T47D (cell line): Measurements from ENCODE around the gene RASAL1.

ENCODE experiments used
- DNase-seq, 2 experiments: peaks; one replicate each; pipeline versions ENCODE4 v3.0.0 to v3.0.0-alpha.2; 2011 to 2012; ENCODE audit warnings: low read depth in 1 of 2, low spot score in 1 of 2
- JUND ChIP-seq: IDR thresholded peaks from 2 replicates; pipeline ENCODE4 v1.6.1; 2012; ENCODE audit warnings: low read depth
- in situ Hi-C: cut with HindIII; loops from 2 replicates; pipeline ENCODE4 v1.10.0; 2016; ENCODE audit warnings: low sequenced_read_pairs, low pct_unique_long_range_greater_than_20kb

Gene RASAL1

DNA sequence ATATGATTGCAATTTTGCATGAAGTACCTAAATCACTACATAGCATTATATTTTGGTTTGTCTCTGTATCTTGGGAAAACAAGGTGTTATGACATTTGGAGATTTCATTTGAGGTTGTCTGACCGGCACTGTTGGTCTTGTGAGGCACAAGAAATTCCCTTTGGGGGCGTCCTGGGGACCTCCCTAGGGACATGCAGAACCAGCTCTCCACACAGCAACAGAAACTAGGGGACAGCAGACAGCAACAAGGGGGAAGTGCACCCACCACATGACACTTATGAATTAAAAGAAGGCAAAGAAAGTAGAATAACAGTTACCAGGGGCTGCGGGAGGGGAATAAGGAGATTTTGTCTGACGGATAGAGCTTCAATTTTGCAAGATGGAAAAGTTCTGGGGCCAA is 35.4 kb upstream of the RASAL1 start:
- in situ Hi-C loops: no loop called here
- no peak for TF ChIP-seq JUND

DNA sequence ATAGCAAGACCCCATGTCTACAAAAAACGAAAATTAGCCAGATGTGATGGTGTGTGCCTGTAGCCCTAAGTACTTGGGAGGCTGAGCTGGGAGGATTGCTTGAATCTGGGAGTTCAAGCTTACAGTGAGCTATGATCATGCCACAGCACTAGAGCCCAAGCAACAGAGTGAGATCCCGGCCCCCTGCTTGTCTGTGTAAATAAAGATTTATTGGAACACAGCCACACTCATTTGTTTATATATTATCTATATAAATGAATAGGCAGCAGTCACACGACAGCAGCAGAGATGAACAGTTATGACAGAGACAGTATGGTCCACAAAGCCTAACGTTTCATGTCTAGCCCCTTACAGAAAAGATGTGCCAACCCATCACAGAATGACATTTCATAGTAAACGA is 34.9 kb upstream of the RASAL1 start:
- no peak for DNase-seq
- in situ Hi-C loops: no loop called here
- TF ChIP-seq JUND: no peak

More for the DNA sequence above, 35.4 kb upstream of the RASAL1 start:
- no peak for DNase-seq

DNA sequence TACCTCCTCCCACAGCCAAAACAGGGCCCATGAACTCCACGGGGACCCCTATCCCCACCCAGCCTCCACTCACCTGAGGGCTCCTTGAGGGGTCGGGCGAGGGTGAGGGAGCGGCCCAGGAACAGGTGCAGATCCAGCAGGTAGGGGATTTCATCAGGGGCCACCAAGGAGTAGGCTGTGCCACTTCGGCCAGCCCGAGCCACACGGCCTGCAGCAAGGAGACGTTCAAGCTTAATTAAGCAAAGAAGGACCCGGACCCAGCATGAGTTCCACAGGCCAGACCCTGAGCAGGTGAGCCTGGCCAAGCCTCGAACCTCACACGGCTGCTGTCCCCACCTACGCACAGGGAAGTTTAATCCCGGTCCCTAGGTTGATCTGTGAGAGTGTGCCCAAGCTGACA is 34.1 kb upstream of the RASAL1 start:
- no peak for DNase-seq
- in situ Hi-C loops: no loop called here
- no peak for TF ChIP-seq JUND

DNA sequence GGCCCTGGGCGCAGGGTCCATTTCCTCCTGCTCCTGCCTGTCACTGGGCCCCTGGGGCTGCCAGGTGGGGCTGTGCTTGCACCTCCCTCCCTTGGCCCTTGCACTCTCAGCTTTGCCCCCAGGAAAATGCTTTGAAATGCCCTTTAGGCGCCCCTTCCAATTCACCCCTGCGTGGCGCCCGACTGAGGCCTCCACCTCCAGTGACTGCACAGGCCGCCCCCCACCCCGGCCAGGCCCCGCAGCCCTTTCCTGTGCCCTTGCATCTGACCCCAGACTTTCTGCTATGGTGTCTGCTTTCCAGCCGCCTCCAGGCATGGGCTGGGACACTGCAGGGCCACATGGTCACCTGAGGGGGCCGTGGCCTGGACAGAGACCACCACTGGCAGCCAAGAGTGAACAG is 32.3 kb upstream of the RASAL1 start:
- no peak for DNase-seq
- in situ Hi-C loops: no loop called here
- TF ChIP-seq JUND: no peak

DNA sequence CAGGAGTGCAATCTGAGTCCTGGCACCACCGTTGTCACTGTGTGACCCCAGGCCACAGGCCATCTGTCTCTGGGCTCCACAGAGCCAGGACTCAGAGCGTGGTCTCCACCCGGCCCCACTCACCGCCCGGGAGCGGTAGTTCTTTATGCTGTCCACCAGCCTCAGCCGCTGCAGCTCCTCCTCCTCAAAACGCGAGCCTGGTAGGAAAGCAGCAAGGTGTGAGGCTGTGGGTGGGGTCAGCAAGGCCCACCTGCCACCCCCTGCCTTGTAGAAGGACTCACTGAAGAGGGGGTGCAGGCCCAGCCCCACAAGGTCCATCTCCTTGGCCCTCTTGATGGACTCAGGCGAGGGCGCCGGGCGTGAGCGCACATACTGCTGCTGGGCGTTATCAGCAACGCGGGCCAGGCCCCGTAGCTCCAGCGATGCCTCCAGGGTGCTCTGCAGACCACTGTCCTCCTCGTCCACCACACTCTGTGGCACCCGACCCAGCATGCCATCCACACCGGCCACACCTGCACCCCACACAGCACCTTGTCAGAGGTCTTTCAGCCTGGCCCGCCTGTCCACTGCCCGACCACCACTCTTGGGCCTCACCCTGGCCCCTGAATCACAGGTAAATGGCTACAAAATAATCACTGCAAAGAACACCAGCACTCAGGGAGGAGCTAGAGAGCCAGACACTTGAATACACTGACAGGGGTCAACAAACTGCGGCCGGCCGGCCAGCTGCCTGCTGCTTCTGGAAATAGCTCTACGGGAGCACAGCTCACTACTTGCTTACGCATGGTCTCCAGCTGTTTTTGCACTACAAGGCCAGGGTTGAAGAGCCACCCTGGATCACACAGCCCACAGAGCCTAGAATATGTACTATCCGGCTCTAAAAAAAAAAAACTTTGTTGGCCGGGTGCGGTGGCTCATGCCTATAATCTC is 30.2 kb upstream of the RASAL1 start:
- in situ Hi-C loops: no loop called here

DNA sequence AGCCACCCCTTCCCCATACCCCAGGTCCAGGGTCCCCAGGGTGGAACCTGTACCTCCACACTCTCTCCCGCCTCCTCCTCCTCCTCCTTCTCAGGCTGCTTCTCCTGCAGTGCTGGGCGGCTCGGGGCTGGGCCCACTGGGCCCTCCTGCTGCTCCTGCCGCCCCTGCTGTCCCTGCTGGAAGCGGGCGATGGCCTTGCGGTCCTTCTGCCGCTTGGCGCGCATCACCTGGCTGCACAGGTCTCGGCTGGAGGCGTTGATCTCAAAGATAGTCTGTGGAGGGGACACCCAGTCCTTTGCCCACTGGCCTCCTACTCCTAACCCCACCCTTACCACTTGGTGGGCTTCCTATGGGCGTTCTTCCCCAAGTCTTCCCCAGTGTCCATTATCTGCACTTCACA is 28.5 kb upstream of the RASAL1 start:
- in situ Hi-C loops: no loop called here
- DNase-seq: no peak

More for the DNA sequence above, 30.2 kb upstream of the RASAL1 start:
- no peak for TF ChIP-seq JUND
- DNase-seq: no peak

DNA sequence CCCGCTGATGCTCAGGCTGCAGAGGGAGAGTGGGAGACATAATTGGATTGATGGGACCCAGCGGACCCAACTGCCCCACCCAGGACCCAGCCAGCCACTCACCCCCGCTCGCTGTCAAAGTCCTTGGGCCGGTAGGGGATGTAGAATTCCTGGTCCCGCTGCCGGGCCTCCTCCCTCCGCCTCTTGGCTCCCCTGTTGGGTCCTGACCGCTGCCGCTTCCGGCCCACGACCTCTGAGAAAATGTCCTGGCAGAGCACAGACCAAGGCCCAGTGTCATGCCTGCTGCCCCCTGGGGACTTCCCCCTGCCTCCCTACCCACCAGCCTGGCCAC is 27.4 kb upstream of the RASAL1 start:
- in situ Hi-C loops: no loop called here
- TF ChIP-seq JUND: no peak
- no peak for DNase-seq

More for the DNA sequence above, 28.5 kb upstream of the RASAL1 start:
- no peak for TF ChIP-seq JUND

DNA sequence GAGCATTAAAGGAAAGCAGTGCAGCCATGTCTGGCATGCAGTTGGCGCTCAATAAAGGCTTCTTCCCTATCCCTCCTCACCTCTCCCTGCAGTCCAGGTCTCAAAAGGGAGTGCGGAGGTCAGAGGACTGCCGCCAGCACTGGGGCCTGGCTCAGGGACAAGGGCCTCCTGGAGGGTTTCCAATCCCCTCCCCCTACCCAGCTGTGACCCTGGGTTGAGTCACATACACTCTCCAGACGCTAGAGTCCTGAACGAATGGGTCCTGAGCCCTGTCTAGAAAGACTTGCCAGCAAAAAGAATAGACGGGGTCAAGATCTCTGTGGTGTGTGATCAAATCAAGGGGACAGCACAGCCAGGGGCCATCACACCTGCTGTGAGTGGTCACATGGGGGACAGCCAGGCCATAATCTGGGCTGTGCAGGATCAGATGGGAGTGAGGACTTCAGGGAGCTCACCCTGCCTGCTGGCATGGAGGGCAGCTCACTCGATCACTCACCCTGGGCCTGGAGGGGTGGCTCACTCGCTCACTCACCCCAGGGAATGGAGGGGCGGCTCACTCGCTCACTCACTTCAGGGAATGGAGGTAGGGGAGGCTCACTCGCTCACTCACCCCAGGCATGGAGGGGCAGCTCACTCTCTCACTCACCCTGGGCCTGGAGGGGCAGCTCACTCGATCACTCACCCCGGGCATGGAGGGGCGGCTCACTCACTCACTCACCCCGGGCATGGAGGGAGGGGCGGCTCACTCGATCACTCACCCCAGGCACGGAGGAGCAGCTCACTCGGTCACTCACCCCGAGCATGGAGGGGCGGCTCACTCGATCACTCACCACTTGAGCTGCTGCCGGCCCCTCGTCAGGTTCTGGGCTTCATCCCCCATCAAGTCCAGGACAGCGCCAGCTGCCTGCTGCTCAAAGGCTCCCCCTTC is 26.8 kb upstream of the RASAL1 start:
- in situ Hi-C loops: no loop called here
- DNase-seq: no peak
- TF ChIP-seq JUND: no peak

DNA sequence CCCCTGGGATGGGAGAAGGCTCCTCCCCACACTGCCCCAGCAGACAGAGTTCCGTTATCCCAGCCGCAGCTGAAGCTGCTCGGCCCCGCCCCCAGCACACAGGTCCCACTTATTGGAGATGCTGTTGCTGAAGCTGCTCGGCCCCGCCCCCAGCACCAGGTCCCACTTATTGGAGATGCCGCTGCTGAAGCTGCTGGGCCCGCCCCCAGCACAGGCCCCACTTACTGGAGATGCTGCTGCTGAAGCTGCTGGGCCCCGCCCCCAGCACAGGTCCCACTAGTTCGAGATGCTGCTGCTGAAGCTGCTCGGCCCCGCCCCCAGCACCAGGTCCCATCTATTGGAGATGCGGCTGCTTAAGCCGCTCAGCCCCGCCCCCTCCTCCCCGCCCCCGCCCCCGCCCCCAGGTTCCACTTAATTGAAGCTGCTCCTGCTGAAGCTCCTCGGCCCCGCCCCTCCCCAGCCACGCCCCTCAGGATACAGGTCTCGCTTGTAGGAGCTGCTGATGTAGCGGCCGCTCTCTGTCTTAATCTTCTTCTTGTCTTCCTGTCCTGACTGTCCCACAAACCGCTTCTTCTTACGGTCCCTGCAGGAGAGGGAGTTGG is 26.0 kb upstream of the RASAL1 start:
- TF ChIP-seq JUND: no peak
- in situ Hi-C loops: no loop called here
- DNase-seq: peak; percentile 94 to 96

DNA sequence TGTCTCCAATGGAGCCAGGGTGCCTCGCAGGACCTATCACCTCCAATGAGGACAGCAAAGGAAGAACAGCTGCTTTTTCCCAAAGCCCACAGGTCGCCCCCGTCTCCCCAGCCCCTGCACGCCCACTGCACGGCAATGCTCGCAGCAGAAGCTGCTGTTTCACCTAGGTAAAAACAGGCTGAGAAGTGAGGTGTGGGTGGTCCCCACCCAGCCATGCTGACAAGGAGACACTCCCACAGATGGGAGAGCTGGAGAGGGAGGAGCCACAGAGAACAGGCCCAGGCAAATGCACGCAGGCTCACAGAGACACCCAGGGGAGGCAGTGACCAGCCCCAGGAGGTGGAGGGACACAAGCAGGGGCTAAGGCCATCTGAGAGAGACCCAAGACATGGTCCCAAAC is 24.4 kb upstream of the RASAL1 start:
- TF ChIP-seq JUND: no peak
- in situ Hi-C loops: no loop called here
- DNase-seq: no peak

DNA sequence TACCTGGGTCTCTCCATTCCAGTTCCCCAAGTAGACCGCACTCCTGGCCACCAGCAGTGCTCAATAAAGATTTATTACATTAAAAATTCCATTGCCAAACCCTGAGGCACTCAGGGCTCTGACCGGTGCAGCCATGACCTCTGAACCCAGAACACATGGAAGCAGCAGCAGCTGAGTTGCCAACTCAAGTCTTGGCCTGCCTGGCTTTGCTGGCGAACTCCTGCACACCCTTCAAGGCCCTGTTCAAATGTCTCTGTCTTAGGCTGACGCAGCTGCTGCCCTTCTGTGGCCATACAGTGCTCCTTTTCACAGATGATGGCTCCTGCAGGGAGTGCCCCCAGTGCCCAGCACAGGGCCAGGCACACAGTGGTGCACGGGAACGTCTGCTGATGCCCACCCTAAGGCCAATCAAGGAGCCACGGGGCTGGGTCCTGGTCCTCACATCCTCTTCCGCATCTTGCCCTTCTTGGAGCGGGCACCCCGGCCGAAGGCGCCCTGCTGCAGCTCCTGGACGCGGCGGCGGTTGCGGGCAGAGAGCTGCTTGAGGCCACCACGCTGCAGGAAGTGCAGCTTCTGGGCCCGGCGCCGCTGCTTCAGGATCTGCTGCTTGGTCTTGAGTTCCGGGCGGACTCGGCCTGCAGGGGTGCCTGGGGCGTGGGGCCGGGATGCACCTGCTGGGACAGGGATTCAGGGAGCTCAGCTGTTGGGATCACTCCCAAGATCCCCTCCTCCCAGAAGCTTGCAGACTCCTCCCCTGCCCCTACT is 23.1 kb upstream of the RASAL1 start:
- in situ Hi-C loops: no loop called here
- no peak for TF ChIP-seq JUND
- no peak for DNase-seq
